Stomach (tissue), 9 donors: Measurements from ENCODE around the gene ISG20L2. TPM values are rescaled to one million over a fixed set of nuclear protein-coding genes. Genes with fewer than 3 reads are reported as not detected.

ENCODE experiments used
- DNase-seq, 2 donors: peaks; one replicate each; pipeline versions ENCODE4 v3.0.0 to v3.0.0-alpha.2; 2013 to 2019
- H3K27ac ChIP-seq, 5 donors: fragments of 200-600 bp in 4 of 5; sonication (generic) in 4 of 5; one replicate each; pipeline ENCODE4 v1.5.1; 2013 to 2019; ENCODE audit warnings: mild to moderate bottlenecking in 1 of 5, moderate library complexity in 1 of 5
- H3K27me3 ChIP-seq, 3 donors: fragments of 200-600 bp; sonication (generic); one replicate each; pipeline ENCODE4 v1.5.1; 2017 to 2019; ENCODE audit warnings: mixed run types in 1 of 3
- H3K36me3 ChIP-seq, 4 donors: fragments of 200-600 bp; sonication (generic); 1 replicate in 3 of 4; 2 replicates in 1 of 4; pipeline ENCODE4 v1.5.1; 2016 to 2019
- H3K4me1 ChIP-seq, 4 donors: fragments of 200-600 bp; sonication (generic); one replicate each; pipeline ENCODE4 v1.5.1; 2016 to 2019
- H3K4me3 ChIP-seq, 4 donors: fragments of 200-600 bp; sonication (generic) in 3 of 4; one replicate each; pipeline ENCODE4 v1.5.1; 2016 to 2019; ENCODE audit warnings: mild to moderate bottlenecking in 1 of 4
- H3K9me3 ChIP-seq, 4 donors: fragments of 200-600 bp; sonication (generic); one replicate each; pipeline ENCODE4 v1.5.1; 2016 to 2019
- EP300 ChIP-seq: sonication (generic); formaldehyde crosslinking; IDR thresholded peaks from one replicate; pipeline ENCODE4 v1.6.1; 2017; ENCODE audit warnings: antibody characterized with exemption
- POLR2A ChIP-seq, 4 donors: fragments of 450-650 bp; IDR thresholded peaks; one replicate each; pipeline ENCODE4 v1.6.1; 2016; ENCODE audit warnings: antibody characterized with exemption in 4 of 4, control low read depth in 2 of 4, mild to moderate bottlenecking in 1 of 4, moderate library complexity in 1 of 4
- POLR2AphosphoS5 ChIP-seq, 3 donors: sonication (generic); formaldehyde crosslinking; IDR thresholded peaks; one replicate each; pipeline ENCODE4 v1.6.1; 2016; ENCODE audit warnings: antibody characterized with exemption in 3 of 3
- WGBS, 5 donors: extraction: QIAGEN DNeasy Blood & Tissue Kit in 3 of 5; methylation state at CpG; one replicate each; pipeline versions ENCODE4 v1.1.5 to v1.1.7; 2013 to 2018; 5-methylcytosine and 5-hydroxymethylcytosine counted together
- intact Hi-C: fragments of 100-400 bp; cut with DNase I; formaldehyde crosslinking; loops from one replicate; pipeline ENCODE4 v1.15.1; 2023; ENCODE audit warnings: low total_unique reads
- polyA plus RNA-seq, 3 donors: library from polyadenylated mRNA; stranded (reverse); fragments of 200-250 nt; gene quantifications; one replicate each; pipeline ENCODE4 v1.2.3, GENCODE V29; 2013
- total RNA-seq, 5 donors: library from RNA; depleted of rRNA; stranded (reverse); fragments of >200 nt; gene quantifications; one replicate each; pipeline versions ENCODE4 v1.1.0 to v1.2.3, GENCODE V29; 2014 to 2016
- TF ChIP-seq, protein P1 (sequence below), 7 experiments: fragments of 450-650 bp in 4 of 7; fragments of 200-600 bp in 3 of 7; sonication (generic) in 3 of 7; IDR thresholded peaks; one replicate each; pipeline ENCODE4 v1.5.1; 2016 to 2019; ENCODE audit warnings: antibody characterized with exemption in 7 of 7, control low read depth in 2 of 7, mild to moderate bottlenecking in 1 of 7
- donor health status: healthy with polysubstance abuse.
- donor health status: Bipolar disorder and iron deficiency.
- donor health status: healthy.

Gene ISG20L2
- total and polyA plus RNA-seq, 8 donors = 4.5 to 65.5 (median 11.7) TPM

DNA sequence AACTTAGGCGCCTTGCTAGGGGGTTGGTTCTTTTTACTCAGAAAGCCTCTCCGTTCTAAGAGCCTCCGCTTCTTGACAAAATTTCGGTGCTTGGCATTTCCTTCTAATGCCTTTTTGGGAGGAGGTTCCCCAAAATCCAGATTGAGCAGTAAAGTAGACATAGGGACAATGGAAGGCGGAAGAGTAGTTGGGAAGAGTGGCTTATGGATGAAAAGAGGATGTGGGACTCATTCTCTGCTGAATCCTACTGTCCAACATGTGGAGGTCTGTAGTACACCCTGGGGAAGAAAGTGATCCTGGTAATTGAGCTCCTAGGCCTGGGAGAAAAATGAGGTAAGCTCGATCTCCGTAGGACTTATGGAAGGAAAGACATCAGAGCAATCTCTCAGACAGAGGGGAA lies 1.1 kb downstream of the ISG20L2 start:
- H3K27me3 ChIP-seq = no peaks in the 10 kb centered on the region
- intact Hi-C loops = loop anchor here (5.0 kb wide), 1 partner anchor 35 kb away; no protein-coding TSS in a partner anchor
- peak overlapping the region; percentile 67 to 94 (median 78) for H3K4me3 ChIP-seq
- H3K4me1 ChIP-seq = peaks cover 36 to 67% (median 60%) of the 10 kb centered on the region in 4 donors
- H3K27ac ChIP-seq = peak overlapping the region in 4 of 5 donors; percentile 98 to 99 (median 99)
- H3K36me3 ChIP-seq = peaks cover 16 to 41% (median 36%) of the 10 kb centered on the region in 4 donors
- WGBS, 5 donors = 39 to 53% (median 44%) methylated on average over 7 of the region's 7 CpGs
- H3K9me3 ChIP-seq = no peaks in the 10 kb centered on the region
- DNase-seq = no peak
- TF ChIP-seq EP300 (no peak), POLR2A (IDR thresholded peaks at IDR 0.05) (no peak), POLR2AphosphoS5 (IDR thresholded peaks at IDR 0.05) (no peak)
- TF ChIP-seq, protein P1, sequence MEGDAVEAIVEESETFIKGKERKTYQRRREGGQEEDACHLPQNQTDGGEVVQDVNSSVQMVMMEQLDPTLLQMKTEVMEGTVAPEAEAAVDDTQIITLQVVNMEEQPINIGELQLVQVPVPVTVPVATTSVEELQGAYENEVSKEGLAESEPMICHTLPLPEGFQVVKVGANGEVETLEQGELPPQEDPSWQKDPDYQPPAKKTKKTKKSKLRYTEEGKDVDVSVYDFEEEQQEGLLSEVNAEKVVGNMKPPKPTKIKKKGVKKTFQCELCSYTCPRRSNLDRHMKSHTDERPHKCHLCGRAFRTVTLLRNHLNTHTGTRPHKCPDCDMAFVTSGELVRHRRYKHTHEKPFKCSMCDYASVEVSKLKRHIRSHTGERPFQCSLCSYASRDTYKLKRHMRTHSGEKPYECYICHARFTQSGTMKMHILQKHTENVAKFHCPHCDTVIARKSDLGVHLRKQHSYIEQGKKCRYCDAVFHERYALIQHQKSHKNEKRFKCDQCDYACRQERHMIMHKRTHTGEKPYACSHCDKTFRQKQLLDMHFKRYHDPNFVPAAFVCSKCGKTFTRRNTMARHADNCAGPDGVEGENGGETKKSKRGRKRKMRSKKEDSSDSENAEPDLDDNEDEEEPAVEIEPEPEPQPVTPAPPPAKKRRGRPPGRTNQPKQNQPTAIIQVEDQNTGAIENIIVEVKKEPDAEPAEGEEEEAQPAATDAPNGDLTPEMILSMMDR (IDR thresholded peaks at IDR 0.05) = no peak

DNA sequence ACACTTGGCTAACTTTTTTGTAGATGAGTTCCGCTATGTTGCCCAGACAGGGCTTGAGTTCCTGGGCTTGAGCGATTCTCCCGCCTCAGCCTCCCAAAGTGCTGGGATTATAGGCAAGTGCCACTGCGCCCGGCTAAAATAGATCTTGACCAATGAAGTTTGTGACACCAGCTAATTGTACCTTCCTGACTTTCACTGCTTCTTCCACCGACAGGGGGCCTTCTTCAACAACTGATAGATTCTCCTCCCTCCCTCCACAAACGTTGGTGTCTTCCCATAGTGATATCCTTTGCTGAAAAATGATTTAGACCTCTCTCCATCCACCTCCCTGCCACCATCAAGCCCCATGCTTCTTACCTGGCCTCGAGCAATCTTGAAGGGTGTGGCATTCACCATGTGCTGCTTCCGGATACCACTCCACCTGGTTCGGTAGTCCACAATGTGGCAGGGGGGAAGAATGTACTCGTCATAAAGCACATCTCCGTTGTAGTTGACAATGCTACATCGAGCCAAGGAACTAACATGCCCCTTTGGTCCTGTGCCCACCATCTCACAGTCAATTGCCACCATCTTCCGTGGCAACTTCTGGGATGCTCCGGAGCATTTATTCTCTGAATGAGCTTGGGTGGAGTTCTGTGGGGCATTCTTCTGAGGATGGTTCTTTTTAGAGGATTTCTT lies 1.9 kb downstream of the ISG20L2 start:
- H3K4me3 ChIP-seq = peak overlapping the region; percentile 21 to 94 (median 48)
- 36 to 45% (median 37%) methylated on average over 15 of the region's 15 CpGs for WGBS, 5 donors
- H3K36me3 ChIP-seq = peaks cover 17 to 41% (median 36%) of the 10 kb centered on the region in 4 donors
- intact Hi-C loops = loop anchor here (5.0 kb wide), 1 partner anchor 34 kb away; no protein-coding TSS in a partner anchor
- no peaks in the 10 kb centered on the region for H3K9me3 ChIP-seq
- peak; percentile 50 to 71 for DNase-seq
- no peak for TF ChIP-seq POLR2AphosphoS5 (IDR thresholded peaks at IDR 0.05)
- TF ChIP-seq, protein P1 (IDR thresholded peaks at IDR 0.05) = peak in 3 of 7 experiments; percentile 20 to 39 (median 35)
- TF ChIP-seq POLR2A (IDR thresholded peaks at IDR 0.05) = no peak
- TF ChIP-seq EP300 = no peak
- H3K4me1 ChIP-seq = peaks cover 36 to 67% (median 60%) of the 10 kb centered on the region in 4 donors
- H3K27me3 ChIP-seq = no peaks in the 10 kb centered on the region
- peak overlapping the region in 4 of 5 donors; percentile 24 to 99 (median 68) for H3K27ac ChIP-seq

DNA sequence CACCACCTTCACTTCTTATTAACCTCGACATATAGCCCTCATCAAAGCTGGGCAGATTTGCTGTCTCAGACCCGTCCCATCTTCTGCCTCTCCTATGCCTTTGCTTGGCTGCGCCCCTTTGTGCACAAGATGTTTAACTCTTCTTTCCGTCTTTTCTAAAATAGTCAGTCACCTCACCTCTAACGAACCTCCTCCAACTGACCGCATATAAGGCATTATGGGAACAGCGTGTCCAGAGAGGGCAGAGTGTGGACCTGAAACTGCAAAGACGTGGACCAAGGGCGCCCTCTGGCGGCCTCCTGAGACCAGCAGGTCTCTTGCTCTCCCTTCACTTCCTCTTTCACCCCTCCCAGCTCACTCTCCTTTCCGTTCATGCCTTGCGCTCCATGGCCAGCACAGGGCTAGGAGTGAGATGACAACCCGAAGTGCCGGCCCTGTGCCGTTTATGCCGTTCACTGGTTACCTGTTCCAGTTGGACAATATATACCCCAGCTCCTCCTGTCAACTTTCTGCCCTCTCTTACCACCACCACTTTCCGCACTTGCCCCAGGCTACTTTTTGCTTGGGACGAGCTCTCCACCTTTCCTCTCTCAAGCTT lies 2.8 kb downstream of the ISG20L2 start:
- H3K27ac ChIP-seq = peak overlapping the region; percentile 24 to 99 (median 36)
- H3K27me3 ChIP-seq = no peaks in the 10 kb centered on the region
- 10 to 12% (median 10%) methylated on average over 18 of the region's 18 CpGs for WGBS, 5 donors
- H3K4me3 ChIP-seq = peak overlapping the region; percentile 21 to 94 (median 48)
- peaks cover 36 to 66% (median 58%) of the 10 kb centered on the region in 4 donors for H3K4me1 ChIP-seq
- intact Hi-C loops = loop anchor here (5.0 kb wide), 1 partner anchor 33 kb away; no protein-coding TSS in a partner anchor
- H3K36me3 ChIP-seq = peaks cover 22 to 47% (median 44%) of the 10 kb centered on the region in 4 donors
- TF ChIP-seq POLR2AphosphoS5 (IDR thresholded peaks at IDR 0.05) (peak in 1 of 3 donors; percentile 84), EP300 (no peak), POLR2A (IDR thresholded peaks at IDR 0.05) (no peak)
- TF ChIP-seq, protein P1 (IDR thresholded peaks at IDR 0.05) = peak in 6 of 7 experiments; percentile 60 to 97 (median 93)
- H3K9me3 ChIP-seq = no peaks in the 10 kb centered on the region
- peak; percentile 93 to 96 for DNase-seq

DNA sequence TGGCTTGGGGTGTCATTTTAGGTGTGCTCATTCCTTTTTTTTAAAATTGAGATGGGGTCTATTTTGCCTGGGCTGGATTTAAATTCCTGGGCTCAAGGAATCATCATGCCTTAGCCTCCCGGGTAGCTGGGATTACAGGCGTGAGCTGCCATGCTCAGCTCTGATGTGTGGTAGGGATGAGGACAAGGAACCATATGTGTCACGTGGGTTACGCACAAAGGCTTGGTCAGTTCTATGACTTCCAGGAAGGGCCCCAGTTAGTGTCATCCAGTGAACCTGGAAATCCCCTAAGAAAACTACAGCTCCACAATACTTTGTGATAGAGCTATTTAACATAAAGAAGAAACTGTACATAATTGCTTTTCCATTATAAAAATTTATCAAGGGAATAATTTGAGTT lies 7.0 kb downstream of the ISG20L2 start:
- intact Hi-C loops = no loop called here
- TF ChIP-seq POLR2AphosphoS5 (IDR thresholded peaks at IDR 0.05) (no peak), POLR2A (IDR thresholded peaks at IDR 0.05) (no peak), EP300 (no peak)
- TF ChIP-seq, protein P1 (IDR thresholded peaks at IDR 0.05) = no peak
- Histone ChIP-seq H3K36me3 (peaks cover 26 to 70% (median 63%) of the 10 kb centered on the region in 4 donors), H3K4me1 (peaks cover 17 to 33% (median 26%) of the 10 kb centered on the region in 4 donors), H3K4me3 (no peak overlapping the region), H3K9me3 (no peaks in the 10 kb centered on the region), H3K27me3 (no peaks in the 10 kb centered on the region), H3K27ac (no peak overlapping the region)
- no peak for DNase-seq
- WGBS, 5 donors = 81 to 92% (median 89%) methylated on average over 4 of the region's 4 CpGs
